WTC11 (cell line): ENCODE results near the gene SLC25A39. TPM values are rescaled to one million over a fixed set of nuclear protein-coding genes. Genes with fewer than 3 reads are reported as not detected.
A peak's percentile ranks its signal among the peaks of the same experiment; 100 is the strongest.

Source experiments
- ATF2 ChIP-seq: sonication (generic); formaldehyde crosslinking; IDR thresholded peaks from 2 replicates; pipeline ENCODE4 v1.8.1; 2022; ENCODE audit warnings: low read depth, missing genetic modification reagents, borderline replicate concordance
- ATF3 ChIP-seq: sonication (generic); formaldehyde crosslinking; conservative IDR thresholded peaks from 2 replicates; pipeline ENCODE4 v1.8.1; 2022; ENCODE audit warnings: mild to moderate bottlenecking, missing genetic modification reagents
- ELF4 ChIP-seq: sonication (generic); formaldehyde crosslinking; IDR thresholded peaks from 2 replicates; pipeline ENCODE4 v1.8.1; 2022; ENCODE audit warnings: low read depth, mild to moderate bottlenecking, moderate library complexity, missing genetic modification reagents
- ESRRA ChIP-seq: sonication (generic); formaldehyde crosslinking; IDR thresholded peaks from 2 replicates; pipeline ENCODE4 v1.8.1; 2022; ENCODE audit warnings: mild to moderate bottlenecking, missing genetic modification reagents, borderline replicate concordance
- ETV6 ChIP-seq: sonication (generic); formaldehyde crosslinking; IDR thresholded peaks from 2 replicates; pipeline ENCODE4 v1.8.1; 2022; ENCODE audit warnings: mild to moderate bottlenecking, missing genetic modification reagents
- GTF2I ChIP-seq: fragments of 250-450 bp; sonication (Bioruptor Pico); conservative IDR thresholded peaks from 2 replicates; pipeline ENCODE4 v1.4.0; 2021; ENCODE audit warnings: mild to moderate bottlenecking
- KAT7 ChIP-seq: sonication (generic); formaldehyde crosslinking; IDR thresholded peaks from 2 replicates; pipeline ENCODE4 v1.8.1; 2023; ENCODE audit warnings: missing genetic modification reagents, mild to moderate bottlenecking, borderline replicate concordance
- MXD4 ChIP-seq: fragments of 250-450 bp; sonication (Bioruptor Pico); IDR thresholded peaks from 2 replicates; pipeline ENCODE4 v1.8.0; 2021; ENCODE audit warnings: mild to moderate bottlenecking, moderate library complexity, borderline replicate concordance
- NR1H2 ChIP-seq: sonication (generic); formaldehyde crosslinking; IDR thresholded peaks from 2 replicates; pipeline ENCODE4 v1.9.0; 2021; ENCODE audit warnings: mild to moderate bottlenecking, moderate library complexity, missing genetic modification reagents
- SP1 ChIP-seq: sonication (generic); formaldehyde crosslinking; conservative IDR thresholded peaks from 2 replicates; pipeline ENCODE4 v1.8.1; 2022; ENCODE audit warnings: missing genetic modification reagents
- STAT6 ChIP-seq: sonication (generic); formaldehyde crosslinking; conservative IDR thresholded peaks from 2 replicates; pipeline ENCODE4 v1.8.1; 2023; ENCODE audit warnings: mild to moderate bottlenecking, low read depth, missing genetic modification reagents, moderate library complexity
- TEAD4 ChIP-seq: sonication (generic); formaldehyde crosslinking; IDR thresholded peaks from 2 replicates; pipeline ENCODE4 v1.8.0; 2022; ENCODE audit warnings: mild to moderate bottlenecking, missing genetic modification reagents
- TP53 ChIP-seq: sonication (generic); formaldehyde crosslinking; IDR thresholded peaks from 2 replicates; pipeline ENCODE4 v1.8.1; 2023; ENCODE audit warnings: mild to moderate bottlenecking, missing genetic modification reagents
- ZNF138 ChIP-seq: sonication (generic); formaldehyde crosslinking; conservative IDR thresholded peaks from 2 replicates; pipeline ENCODE4 v1.8.1; 2022; ENCODE audit warnings: mild to moderate bottlenecking, moderate library complexity, missing genetic modification reagents
- ZNF219 ChIP-seq: sonication (generic); formaldehyde crosslinking; IDR thresholded peaks from 2 replicates; pipeline ENCODE4 v1.8.0; 2023; ENCODE audit warnings: missing genetic modification reagents, mild to moderate bottlenecking, borderline replicate concordance
- ZNF317 ChIP-seq: sonication (generic); formaldehyde crosslinking; IDR thresholded peaks from 2 replicates; pipeline ENCODE4 v1.8.1; 2023; ENCODE audit warnings: low read depth, mild to moderate bottlenecking, moderate library complexity, missing genetic modification reagents, borderline replicate concordance
- ZNF671 ChIP-seq: fragments of 250-450 bp; sonication (Bioruptor Pico); IDR thresholded peaks from 2 replicates; pipeline ENCODE4 v1.8.0; 2021; ENCODE audit warnings: mild to moderate bottlenecking
- total RNA-seq: library from RNA; stranded (reverse); gene quantifications from 3 replicates; pipeline ENCODE4 v1.2.3, GENCODE V29; 2021
- TF ChIP-seq, protein P1 (sequence below): sonication (generic); formaldehyde crosslinking; IDR thresholded peaks from 2 replicates; pipeline ENCODE4 v1.8.1; 2022; ENCODE audit warnings: missing genetic modification reagents, borderline replicate concordance
- TF ChIP-seq, protein P2 (sequence below): sonication (generic); formaldehyde crosslinking; IDR thresholded peaks from 2 replicates; pipeline ENCODE4 v1.8.0; 2023; ENCODE audit warnings: missing genetic modification reagents
- TF ChIP-seq, protein P3 (sequence below): sonication (generic); formaldehyde crosslinking; IDR thresholded peaks from 2 replicates; pipeline ENCODE4 v1.8.1; 2022; ENCODE audit warnings: low read depth, mild to moderate bottlenecking, moderate library complexity, missing genetic modification reagents, borderline replicate concordance
- TF ChIP-seq, protein P4 (sequence below): fragments of 250-450 bp; sonication (Bioruptor Pico); conservative IDR thresholded peaks from 2 replicates; pipeline ENCODE4 v1.9.0; 2021; ENCODE audit warnings: mild to moderate bottlenecking
- TF ChIP-seq, protein P5 (sequence below): sonication (generic); formaldehyde crosslinking; IDR thresholded peaks from 2 replicates; pipeline ENCODE4 v1.8.1; 2023; ENCODE audit warnings: mild to moderate bottlenecking, moderate library complexity, missing genetic modification reagents
- TF ChIP-seq, protein P6 (sequence below): sonication (generic); formaldehyde crosslinking; IDR thresholded peaks from 2 replicates; pipeline ENCODE4 v1.8.0; 2022; ENCODE audit warnings: mild to moderate bottlenecking, missing genetic modification reagents

The SLC25A39 gene
- total RNA-seq, 1 experiment from 2014 or later: 271 TPM

DNA sequence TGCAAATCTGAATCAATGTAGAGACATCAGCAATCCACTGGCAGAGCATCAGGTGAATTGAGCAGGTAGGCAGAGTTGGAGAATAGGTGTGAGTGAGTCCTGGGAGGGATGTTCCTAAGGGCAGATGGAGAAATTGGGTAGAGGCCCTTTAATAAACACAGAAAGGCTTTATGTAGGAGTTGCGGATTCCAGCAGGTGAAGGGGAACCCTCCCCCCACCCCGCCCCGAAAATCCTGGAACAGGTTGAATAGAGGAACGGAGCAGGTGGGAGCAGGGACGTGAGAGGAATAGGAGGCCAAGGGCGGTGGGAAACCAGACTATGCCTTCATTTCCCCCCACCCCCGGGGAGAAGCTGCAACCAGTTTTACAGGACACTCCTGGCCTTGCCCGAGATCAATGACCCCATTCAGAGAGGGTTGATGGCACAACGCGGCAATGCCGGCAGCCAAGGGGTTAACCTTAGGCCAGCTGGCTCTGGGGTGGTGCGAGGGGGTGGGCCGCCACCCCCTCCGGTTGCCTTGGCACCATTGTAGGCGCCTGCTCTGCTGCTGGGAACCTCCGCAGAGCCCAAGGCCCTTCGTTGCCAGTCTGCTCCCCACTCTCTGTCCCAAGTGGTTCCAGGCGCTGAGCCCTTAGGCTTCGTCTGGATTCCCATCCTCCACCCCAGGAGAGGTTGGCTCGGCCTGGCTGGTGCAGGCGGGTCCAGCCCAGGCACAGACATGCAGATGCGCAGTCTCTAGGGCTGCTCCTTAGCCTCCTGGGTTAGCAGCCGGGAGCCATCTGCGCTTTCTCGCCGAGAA lies 17.0 kb downstream of the SLC25A39 start (continued):
- TF ChIP-seq, protein P1, sequence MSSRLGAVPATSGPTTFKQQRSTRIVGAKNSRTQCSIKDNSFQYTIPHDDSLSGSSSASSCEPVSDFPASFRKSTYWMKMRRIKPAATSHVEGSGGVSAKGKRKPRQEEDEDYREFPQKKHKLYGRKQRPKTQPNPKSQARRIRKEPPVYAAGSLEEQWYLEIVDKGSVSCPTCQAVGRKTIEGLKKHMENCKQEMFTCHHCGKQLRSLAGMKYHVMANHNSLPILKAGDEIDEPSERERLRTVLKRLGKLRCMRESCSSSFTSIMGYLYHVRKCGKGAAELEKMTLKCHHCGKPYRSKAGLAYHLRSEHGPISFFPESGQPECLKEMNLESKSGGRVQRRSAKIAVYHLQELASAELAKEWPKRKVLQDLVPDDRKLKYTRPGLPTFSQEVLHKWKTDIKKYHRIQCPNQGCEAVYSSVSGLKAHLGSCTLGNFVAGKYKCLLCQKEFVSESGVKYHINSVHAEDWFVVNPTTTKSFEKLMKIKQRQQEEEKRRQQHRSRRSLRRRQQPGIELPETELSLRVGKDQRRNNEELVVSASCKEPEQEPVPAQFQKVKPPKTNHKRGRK: no peak
- TF ChIP-seq KAT7 (CRISPR knock-in tag) (peak; percentile 72; the same call in 1 of the 2 replicates), GTF2I (CRISPR knock-in tag) (no peak), ZNF317 (CRISPR knock-in tag) (no peak), MXD4 (CRISPR knock-in tag) (no peak), TP53 (CRISPR knock-in tag) (no peak), ESRRA (CRISPR knock-in tag) (0 out of 2 replicates have a peak, but pooled peaks have one; percentile 52), ZNF671 (no peak), SP1 (CRISPR knock-in tag) (peak; percentile 56), TEAD4 (no peak), ELF4 (CRISPR knock-in tag) (no peak), ZNF138 (no peak), NR1H2 (CRISPR knock-in tag) (peak; percentile 43; the same call in 1 of the 2 replicates), ETV6 (CRISPR knock-in tag) (0 out of 2 replicates have a peak, but pooled peaks have one; percentile 9), ZNF219 (no peak), STAT6 (CRISPR knock-in tag) (no peak), ATF3 (CRISPR knock-in tag) (no peak), ATF2 (CRISPR knock-in tag) (no peak)
- TF ChIP-seq, protein P2, sequence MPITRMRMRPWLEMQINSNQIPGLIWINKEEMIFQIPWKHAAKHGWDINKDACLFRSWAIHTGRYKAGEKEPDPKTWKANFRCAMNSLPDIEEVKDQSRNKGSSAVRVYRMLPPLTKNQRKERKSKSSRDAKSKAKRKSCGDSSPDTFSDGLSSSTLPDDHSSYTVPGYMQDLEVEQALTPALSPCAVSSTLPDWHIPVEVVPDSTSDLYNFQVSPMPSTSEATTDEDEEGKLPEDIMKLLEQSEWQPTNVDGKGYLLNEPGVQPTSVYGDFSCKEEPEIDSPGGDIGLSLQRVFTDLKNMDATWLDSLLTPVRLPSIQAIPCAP (CRISPR knock-in tag): 0 out of 2 replicates have a peak, but pooled peaks have one; percentile 6
- TF ChIP-seq, protein P3, sequence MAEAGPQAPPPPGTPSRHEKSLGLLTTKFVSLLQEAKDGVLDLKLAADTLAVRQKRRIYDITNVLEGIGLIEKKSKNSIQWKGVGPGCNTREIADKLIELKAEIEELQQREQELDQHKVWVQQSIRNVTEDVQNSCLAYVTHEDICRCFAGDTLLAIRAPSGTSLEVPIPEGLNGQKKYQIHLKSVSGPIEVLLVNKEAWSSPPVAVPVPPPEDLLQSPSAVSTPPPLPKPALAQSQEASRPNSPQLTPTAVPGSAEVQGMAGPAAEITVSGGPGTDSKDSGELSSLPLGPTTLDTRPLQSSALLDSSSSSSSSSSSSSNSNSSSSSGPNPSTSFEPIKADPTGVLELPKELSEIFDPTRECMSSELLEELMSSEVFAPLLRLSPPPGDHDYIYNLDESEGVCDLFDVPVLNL (CRISPR knock-in tag): 0 out of 2 replicates have a peak, but pooled peaks have one; percentile 24
- TF ChIP-seq, protein P4, sequence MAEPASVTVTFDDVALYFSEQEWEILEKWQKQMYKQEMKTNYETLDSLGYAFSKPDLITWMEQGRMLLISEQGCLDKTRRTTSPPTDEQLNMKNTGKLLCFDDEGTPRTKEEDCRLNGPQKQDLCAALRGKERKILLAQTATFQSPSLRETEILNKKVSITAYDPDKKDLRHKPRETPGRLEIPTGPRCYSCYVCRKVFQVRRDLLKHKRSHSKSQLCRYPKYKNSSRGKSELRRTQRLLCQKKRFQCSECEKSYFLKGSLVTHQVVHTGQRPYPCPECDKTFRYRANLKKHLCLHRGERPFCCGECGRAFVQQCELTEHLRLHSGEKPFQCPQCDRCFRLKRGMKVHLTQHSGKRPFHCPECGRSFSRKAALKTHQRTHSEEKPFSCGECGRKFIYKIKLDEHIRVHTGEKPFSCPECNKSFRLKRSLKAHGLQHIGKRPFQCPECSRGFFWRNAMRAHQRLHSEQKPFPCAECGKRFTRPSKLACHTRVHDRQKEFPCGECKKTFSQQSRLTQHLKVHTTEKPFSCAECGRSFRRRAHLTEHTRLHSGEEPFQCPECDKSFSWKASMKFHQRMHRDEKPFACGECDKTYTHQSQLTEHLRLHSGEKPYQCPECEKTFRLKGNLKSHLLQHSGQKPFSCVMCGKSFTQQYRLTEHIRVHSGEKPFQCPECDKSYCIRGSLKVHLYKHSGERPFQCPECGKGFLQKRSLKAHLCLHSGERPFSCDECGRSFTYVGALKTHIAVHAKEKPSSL (CRISPR knock-in tag): no peak
- TF ChIP-seq, protein P5, sequence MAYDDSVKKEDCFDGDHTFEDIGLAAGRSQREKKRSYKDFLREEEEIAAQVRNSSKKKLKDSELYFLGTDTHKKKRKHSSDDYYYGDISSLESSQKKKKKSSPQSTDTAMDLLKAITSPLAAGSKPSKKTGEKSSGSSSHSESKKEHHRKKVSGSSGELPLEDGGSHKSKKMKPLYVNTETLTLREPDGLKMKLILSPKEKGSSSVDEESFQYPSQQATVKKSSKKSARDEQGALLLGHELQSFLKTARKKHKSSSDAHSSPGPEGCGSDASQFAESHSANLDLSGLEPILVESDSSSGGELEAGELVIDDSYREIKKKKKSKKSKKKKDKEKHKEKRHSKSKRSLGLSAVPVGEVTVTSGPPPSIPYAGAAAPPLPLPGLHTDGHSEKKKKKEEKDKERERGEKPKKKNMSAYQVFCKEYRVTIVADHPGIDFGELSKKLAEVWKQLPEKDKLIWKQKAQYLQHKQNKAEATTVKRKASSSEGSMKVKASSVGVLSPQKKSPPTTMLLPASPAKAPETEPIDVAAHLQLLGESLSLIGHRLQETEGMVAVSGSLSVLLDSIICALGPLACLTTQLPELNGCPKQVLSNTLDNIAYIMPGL (CRISPR knock-in tag): 0 out of 2 replicates have a peak, but pooled peaks have one; percentile 0
- TF ChIP-seq, protein P6, sequence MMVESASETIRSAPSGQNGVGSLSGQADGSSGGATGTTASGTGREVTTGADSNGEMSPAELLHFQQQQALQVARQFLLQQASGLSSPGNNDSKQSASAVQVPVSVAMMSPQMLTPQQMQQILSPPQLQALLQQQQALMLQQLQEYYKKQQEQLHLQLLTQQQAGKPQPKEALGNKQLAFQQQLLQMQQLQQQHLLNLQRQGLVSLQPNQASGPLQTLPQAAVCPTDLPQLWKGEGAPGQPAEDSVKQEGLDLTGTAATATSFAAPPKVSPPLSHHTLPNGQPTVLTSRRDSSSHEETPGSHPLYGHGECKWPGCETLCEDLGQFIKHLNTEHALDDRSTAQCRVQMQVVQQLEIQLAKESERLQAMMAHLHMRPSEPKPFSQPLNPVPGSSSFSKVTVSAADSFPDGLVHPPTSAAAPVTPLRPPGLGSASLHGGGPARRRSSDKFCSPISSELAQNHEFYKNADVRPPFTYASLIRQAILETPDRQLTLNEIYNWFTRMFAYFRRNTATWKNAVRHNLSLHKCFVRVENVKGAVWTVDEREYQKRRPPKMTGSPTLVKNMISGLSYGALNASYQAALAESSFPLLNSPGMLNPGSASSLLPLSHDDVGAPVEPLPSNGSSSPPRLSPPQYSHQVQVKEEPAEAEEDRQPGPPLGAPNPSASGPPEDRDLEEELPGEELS (CRISPR knock-in tag): peak; percentile 8; the same call in 1 of the 2 replicates
